ENCODE data around the gene RASD1.
A peak's percentile ranks its signal among the peaks of the same experiment; 100 is the strongest.

DNA sequence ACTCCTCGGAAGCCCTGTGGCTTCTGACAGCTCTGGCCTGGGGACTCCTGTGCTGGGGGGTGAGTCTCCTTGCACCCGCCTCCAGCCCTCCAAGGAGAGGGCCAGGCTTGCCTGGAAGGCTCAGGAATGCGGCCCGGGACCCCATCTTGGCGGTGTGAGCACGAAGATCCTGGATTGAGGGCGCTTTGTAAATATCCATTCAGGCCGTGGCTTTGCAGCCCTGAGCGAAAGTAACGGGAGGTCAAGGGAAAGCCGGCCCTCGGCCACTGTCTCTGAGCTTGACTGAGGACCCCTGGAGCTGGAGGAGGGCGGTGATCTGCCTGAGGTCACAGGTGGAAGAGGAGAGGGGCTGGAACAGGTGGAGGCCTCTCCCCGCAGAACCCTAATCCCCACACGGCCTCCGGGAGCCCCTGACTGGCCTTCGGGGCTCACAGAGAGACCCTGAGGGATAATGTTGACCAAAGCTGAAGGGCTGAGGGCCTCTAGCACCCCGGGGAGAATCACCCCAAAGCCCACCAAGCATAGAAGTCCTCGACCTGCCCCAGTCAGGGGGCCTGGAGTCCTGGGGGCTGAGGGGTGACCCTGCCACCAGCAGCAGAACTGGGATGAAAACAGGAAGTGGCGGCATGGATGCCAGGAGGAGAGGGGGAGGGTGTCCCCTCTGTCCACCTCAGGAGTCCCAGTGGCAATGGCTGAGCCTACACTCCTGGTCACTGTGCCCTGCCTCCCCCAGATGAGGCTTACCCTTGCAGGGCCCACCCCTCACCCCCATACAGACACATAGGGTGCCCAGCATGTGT, 8.3 kb upstream of the RASD1 start:
- TF ChIP-seq SPI1 (IDR thresholded peaks at IDR 0.05; ENCODE audit: low read depth, low read length) (peak; percentile 39; the same call in 1 of the 2 replicates), POLR2AphosphoS5 (IDR thresholded peaks at IDR 0.05; ENCODE audit: low read depth, low read length) (no peak), POLR2A (IDR thresholded peaks at IDR 0.05; ENCODE audit: low read depth, low read length) (no peak), TAF1 (IDR thresholded peaks at IDR 0.05; ENCODE audit: low read depth, low read length) (no peak), POU2F2 (IDR thresholded peaks at IDR 0.05; ENCODE audit: low read depth, low read length) (no peak), PAX5 (IDR thresholded peaks at IDR 0.05; ENCODE audit: insufficient read depth, low read length, severe bottlenecking) (no peak)

Data from GM12891 (cell line).